Measurements from ENCODE around the gene PELI3. TPM values are rescaled to one million over a fixed set of nuclear protein-coding genes. Genes with fewer than 3 reads are reported as not detected.

Gene PELI3
- polyA plus RNA-seq, 1 donor from 2014 or later, result 13.3 TPM

GRCh38 chr11:66510990-66511339 lies 44.3 kb downstream of the PELI3 start:
- H3F3A ChIP-seq (ENCODE audit: insufficient read depth, low read length, poor library complexity, severe bottlenecking), result no peaks in the 10 kb centered on the region
- H3K36me3 ChIP-seq (ENCODE audit: insufficient read depth, low read length), result no peaks in the 10 kb centered on the region
- H3K9ac ChIP-seq (ENCODE audit: low read length), result peak overlapping the region; percentile 85
- H3K4me3 ChIP-seq (ENCODE audit: low read length), result peak overlapping the region; percentile 97
- no peaks in the 10 kb centered on the region for H3K27me3 ChIP-seq (ENCODE audit: insufficient read depth, low read depth, low read length)
- no peaks in the 10 kb centered on the region for H3K9me2 ChIP-seq (ENCODE audit: insufficient read depth, low read length)
- H3K9me3 ChIP-seq (ENCODE audit: low read length), result no peaks in the 10 kb centered on the region
- H3K79me2 ChIP-seq (replicated peaks; ENCODE audit: insufficient read depth, low read length), result peaks cover 17% of the 10 kb centered on the region
- no peaks in the 10 kb centered on the region for H4K20me1 ChIP-seq (ENCODE audit: insufficient read depth)
- TF ChIP-seq TAF1 (IDR thresholded peaks at IDR 0.05; ENCODE audit: low read depth) (no peak), MXI1 (conservative IDR thresholded peaks at IDR 0.05; ENCODE audit: poor library complexity, severe bottlenecking) (no peak), REST (IDR thresholded peaks at IDR 0.05; ENCODE audit: borderline replicate concordance) (no peak), EP300 (conservative IDR thresholded peaks at IDR 0.05; ENCODE audit: poor library complexity, severe bottlenecking) (no peak), EZH2 (IDR thresholded peaks at IDR 0.05; ENCODE audit: borderline replicate concordance, insufficient read depth, low read length, poor library complexity, severe bottlenecking) (no peak), CTCF (IDR thresholded peaks at IDR 0.05; ENCODE audit: poor library complexity, severe bottlenecking) (no peak), POLR2AphosphoS5 (IDR thresholded peaks at IDR 0.05) (no peak), SMC3 (conservative IDR thresholded peaks at IDR 0.05; ENCODE audit: poor library complexity) (no peak), RAD21 (conservative IDR thresholded peaks at IDR 0.05) (no peak)
- H3K4me2 ChIP-seq (ENCODE audit: low read length), result peak overlapping the region; percentile 100
- H3K27ac ChIP-seq (ENCODE audit: low read length), result peak overlapping the region; percentile 85
- H2AFZ ChIP-seq (ENCODE audit: low read depth, low read length), result peak overlapping the region; percentile 62

GRCh38 chr11:66523611-66524010 lies 56.9 kb downstream of the PELI3 start:
- H3F3A ChIP-seq (ENCODE audit: insufficient read depth, low read length, poor library complexity, severe bottlenecking), result no peaks in the 10 kb centered on the region
- no peaks in the 10 kb centered on the region for H3K9me2 ChIP-seq (ENCODE audit: insufficient read depth, low read length)
- no peak for TF ChIP-seq POLR2AphosphoS5 (IDR thresholded peaks at IDR 0.05)
- TF ChIP-seq TAF1 (IDR thresholded peaks at IDR 0.05; ENCODE audit: low read depth), result no peak
- no peak for TF ChIP-seq SMC3 (conservative IDR thresholded peaks at IDR 0.05; ENCODE audit: poor library complexity)
- no peak for TF ChIP-seq EP300 (conservative IDR thresholded peaks at IDR 0.05; ENCODE audit: poor library complexity, severe bottlenecking)
- no peak for TF ChIP-seq REST (IDR thresholded peaks at IDR 0.05; ENCODE audit: borderline replicate concordance)
- TF ChIP-seq RAD21 (conservative IDR thresholded peaks at IDR 0.05), result no peak
- TF ChIP-seq CTCF (IDR thresholded peaks at IDR 0.05; ENCODE audit: poor library complexity, severe bottlenecking), result no peak
- TF ChIP-seq EZH2 (IDR thresholded peaks at IDR 0.05; ENCODE audit: borderline replicate concordance, insufficient read depth, low read length, poor library complexity, severe bottlenecking), result no peak
- TF ChIP-seq MXI1 (conservative IDR thresholded peaks at IDR 0.05; ENCODE audit: poor library complexity, severe bottlenecking), result no peak
- no peak overlapping the region for H3K4me2 ChIP-seq (ENCODE audit: low read length)
- no peak overlapping the region for H2AFZ ChIP-seq (ENCODE audit: low read depth, low read length)
- no peaks in the 10 kb centered on the region for H3K27me3 ChIP-seq (ENCODE audit: insufficient read depth, low read depth, low read length)
- H3K4me3 ChIP-seq (ENCODE audit: low read length), result no peak overlapping the region
- no peak overlapping the region for H3K27ac ChIP-seq (ENCODE audit: low read length)
- H3K36me3 ChIP-seq (ENCODE audit: insufficient read depth, low read length), result no peaks in the 10 kb centered on the region
- no peak overlapping the region for H3K9ac ChIP-seq (ENCODE audit: low read length)
- no peaks in the 10 kb centered on the region for H4K20me1 ChIP-seq (ENCODE audit: insufficient read depth)
- H3K9me3 ChIP-seq (ENCODE audit: low read length), result no peaks in the 10 kb centered on the region
- no peaks in the 10 kb centered on the region for H3K79me2 ChIP-seq (replicated peaks; ENCODE audit: insufficient read depth, low read length)
